GM12878 (cell line): ENCODE measurements around the gene NFKB2. TPM values are rescaled to one million over a fixed set of nuclear protein-coding genes. Genes with fewer than 3 reads are reported as not detected.

ENCODE experiments used
- ATAC-seq: fragments of 200-7000 bp; cut with Tn5 transposase; 3 replicates; pipeline ENCODE4 v1.9.1; 2020; ENCODE audit warnings: mild to moderate bottlenecking, moderate library complexity
- BruUV-seq: library from RNA; stranded (reverse); fragments of 400-500 nt; replicated peaks from 2 replicates; lab custom pipeline; 2021; lab: Mats Ljungman, UMichigan
- CTCF ChIA-PET: fragments of 300-600 bp; sonication (Branson Sonifier 250); formaldehyde crosslinking; extraction: SDS; loops from one replicate; lab custom pipeline; 2021; ENCODE audit warnings: inconsistent platforms; lab: Yijun Ruan, JAX
- POLR2A ChIA-PET: fragments of 350-600 bp; formaldehyde crosslinking; extraction: SDS; loops from one replicate; lab custom pipeline; 2021; ENCODE audit warnings: inconsistent platforms; lab: Charles Lee
- RAD21 ChIA-PET: fragments of 300-600 bp; sonication (Branson Sonifier 250); formaldehyde crosslinking; loops from one replicate; lab custom pipeline; 2023; ENCODE audit warnings: antibody characterized with exemption; ENCODE audit not compliant: unreplicated experiment; lab: Charles Lee
- SMC1A ChIA-PET: fragments of 300-600 bp; sonication (Branson Sonifier 250); formaldehyde crosslinking; loops from one replicate; lab custom pipeline; 2023; ENCODE audit not compliant: unreplicated experiment, uncharacterized antibody; lab: Charles Lee
- DNase-seq: peaks from one replicate; pipeline ENCODE4 v3.0.0-alpha.2; 2011; ENCODE audit warnings: low read depth, low spot score
- FAIRE-seq: peaks from 3 replicates; lab custom pipeline; 2011; peaks lifted over from hg19 to GRCh38; lab: Jason Lieb, UNC
- H2AFZ ChIP-seq: 2 replicates; pipeline ENCODE4 v1.6.0; 2011; ENCODE audit warnings: low read depth, low read length, control low read depth; ENCODE audit not compliant: control insufficient read depth
- H3K27ac ChIP-seq: 2 replicates; pipeline ENCODE4 v1.5.1; 2011; ENCODE audit warnings: control low read depth; ENCODE audit not compliant: control insufficient read depth, insufficient read depth
- H3K27me3 ChIP-seq, 2 experiments: replicated peaks in 1 of 2; 2 replicates each; pipeline versions ENCODE4 v1.6.0 to v1.6.1; 2011; ENCODE audit warnings: low read length in 1 of 2; ENCODE audit not compliant: control insufficient read depth in 2 of 2, insufficient read depth in 2 of 2
- H3K36me3 ChIP-seq, 2 experiments: 2 replicates each; pipeline ENCODE4 v1.5.1; 2011; ENCODE audit warnings: low read length in 1 of 2; ENCODE audit not compliant: control insufficient read depth in 2 of 2, insufficient read depth in 2 of 2
- H3K4me1 ChIP-seq: 2 replicates; pipeline ENCODE4 v1.6.1; 2011; ENCODE audit warnings: mild to moderate bottlenecking, low read length, moderate library complexity, mixed read lengths; ENCODE audit not compliant: control insufficient read depth, insufficient read depth
- H3K4me2 ChIP-seq: 2 replicates; pipeline ENCODE4 v1.6.0; 2011; ENCODE audit warnings: control low read depth; ENCODE audit not compliant: control insufficient read depth, insufficient read depth
- H3K4me3 ChIP-seq: fragments of 200-600 bp; sonication (generic); 2 replicates; pipeline ENCODE4 v1.5.1; 2016
- H3K79me2 ChIP-seq: 2 replicates; pipeline ENCODE4 v1.6.0; 2011; ENCODE audit warnings: low read length; ENCODE audit not compliant: control insufficient read depth, insufficient read depth
- H3K9ac ChIP-seq: 2 replicates; pipeline ENCODE4 v1.8.0; 2011; ENCODE audit warnings: low read length, control low read depth, mixed read lengths; ENCODE audit not compliant: control insufficient read depth, insufficient read depth
- H3K9me3 ChIP-seq: replicated peaks from 3 replicates; pipeline ENCODE4 v1.5.1; 2011; ENCODE audit warnings: mild to moderate bottlenecking, low read length; ENCODE audit not compliant: control insufficient read depth, insufficient read depth
- H4K20me1 ChIP-seq: 2 replicates; pipeline ENCODE4 v1.6.0; 2011; ENCODE audit not compliant: control insufficient read depth, insufficient read depth
- BCL11A ChIP-seq: IDR thresholded peaks from 2 replicates; pipeline ENCODE4 v1.6.1; 2011; ENCODE audit warnings: low read depth, low read length
- ELK1 ChIP-seq: IDR thresholded peaks from 2 replicates; pipeline ENCODE4 v1.6.1; 2012; ENCODE audit warnings: low read depth, low read length, improper control_type of control experiment
- EZH2 ChIP-seq: IDR thresholded peaks from 2 replicates; pipeline ENCODE4 v1.6.1; 2012; ENCODE audit warnings: low read depth, mild to moderate bottlenecking, control low read depth, inconsistent platforms, low read length, borderline replicate concordance; ENCODE audit not compliant: control insufficient read depth
- HDAC2 ChIP-seq: fragments of 200-600 bp; sonication (generic); IDR thresholded peaks from 2 replicates; pipeline ENCODE4 v1.6.1; 2017
- HSF1 ChIP-seq: fragments of 150-350 bp; IDR thresholded peaks from 2 replicates; pipeline ENCODE4 v1.6.1; 2014; ENCODE audit warnings: mild to moderate bottlenecking, low read depth, low read length
- IKZF1 ChIP-seq: fragments of 450-650 bp; conservative IDR thresholded peaks from 2 replicates; pipeline ENCODE4 v1.6.1; 2017; ENCODE audit warnings: antibody characterized with exemption, mild to moderate bottlenecking
- SIN3A ChIP-seq: IDR thresholded peaks from 2 replicates; pipeline ENCODE4 v1.6.1; 2012; ENCODE audit warnings: low read depth, low read length, improper control_type of control experiment
- SP1 ChIP-seq: IDR thresholded peaks from one replicate; pipeline ENCODE4 v1.6.1; 2011; ENCODE audit warnings: low read depth, low read length
- WGBS: methylation state at CpG from one replicate; pipeline ENCODE4 v1.1.6; 2016; ENCODE audit warnings: low lambda C conversion rate; ENCODE audit not compliant: insufficient replicate concordance, insufficient coverage; ENCODE audit errors: missing lambda C conversion rate; 5-methylcytosine and 5-hydroxymethylcytosine counted together
- in situ Hi-C: fragments of 300-500 bp; cut with MboI; formaldehyde crosslinking; loops from 9 replicates; pipeline ENCODE4 v1.14.3; 2018; ENCODE audit warnings: mixed read lengths
- intact Hi-C: fragments of 100-400 bp; cut with micrococcal nuclease; formaldehyde crosslinking; loops from one replicate; pipeline ENCODE4 v1.14.2; 2022; ENCODE audit not compliant: unreplicated experiment
- polyA plus RNA-seq, 11 experiments: library from polyadenylated mRNA; depleted of rRNA in 4 of 11; unstranded in 6 of 11; stranded (reverse) in 5 of 11; fragments of >200 nt; fragmentation: Nextera tagmentation in 4 of 11; fragmentation: Illumina TruSeq in 1 of 11; extraction: Ambion mirVana in 4 of 11; extraction: Trizol in 1 of 11; gene quantifications; 1 replicate in 1 of 11; 2 replicates in 10 of 11; pipeline versions ENCODE4 v1.2.1 to v1.2.3, GENCODE V29; 2011 to 2016; ENCODE audit warnings: inconsistent platforms in 2 of 11, missing spikeins in 2 of 11, low read depth in 1 of 11
- total RNA-seq, 4 experiments: library from RNA; depleted of rRNA in 3 of 4; stranded (reverse); fragments of >200 nt in 3 of 4; fragmentation: Illumina TruSeq in 1 of 4; extraction: Trizol in 1 of 4; gene quantifications; 2 replicates each; pipeline versions ENCODE4 v1.2.1 to v1.2.3, GENCODE V29; 2013 to 2021

Gene NFKB2
- total and polyA plus RNA-seq, 10 of the 15 experiments (the other 5 are each of a cell fraction or from before 2014, with no cell fraction given): 0.56 to 144 (median 49.4) TPM

GRCh38 chr10:102409604-102410428 is 14.3 kb downstream of the NFKB2 start:
- 18% methylated on average over 24 of the region's 24 CpGs for WGBS
- ATAC-seq (no peak), FAIRE-seq (no peak), DNase-seq (no peak)
- no peaks in the 10 kb centered on the region for H3K9me3 ChIP-seq
- H4K20me1 ChIP-seq: peaks cover 5% of the 10 kb centered on the region; the same call in 1 of the 2 replicates
- no peak for TF ChIP-seq EZH2
- TF ChIP-seq HDAC2: no peak
- H3K36me3 ChIP-seq: no peaks in the 10 kb centered on the region
- no peak overlapping the region; the same call in 1 of the 2 replicates for H3K4me2 ChIP-seq
- no TSS peak for BruUV-seq
- POLR2A ChIA-PET: interaction anchor here (0.5 to 1.2 kb wide), 3 partner anchors 11 to 293 kb away, joined by 3 to 4 read pairs (median 4); partner anchors contain the start of gene FBXL15
- no peak overlapping the region for H2AFZ ChIP-seq
- no peak overlapping the region for H3K27ac ChIP-seq
- SMC1A ChIA-PET: interaction anchor here (1.0 to 1.2 kb wide), 2 partner anchors 10 to 12 kb away, joined by 3 read pairs; no protein-coding TSS in a partner anchor
- H3K79me2 ChIP-seq: no peaks in the 10 kb centered on the region
- intact Hi-C loops: no loop called here
- CTCF ChIA-PET: interaction anchor here (1.2 to 1.7 kb wide), 2 partner anchors 11 to 180 kb away, joined by 4 to 7 read pairs; no protein-coding TSS in a partner anchor
- no peak overlapping the region for H3K4me3 ChIP-seq
- peaks cover 17 to 21% of the 10 kb centered on the region in 2 experiments for H3K27me3 ChIP-seq
- in situ Hi-C loops: loop anchor here (5.0 kb wide), 1 partner anchor 183 kb away; the partner anchor contains the start of gene ELOVL3
- H3K4me1 ChIP-seq: peaks cover 9% of the 10 kb centered on the region
- RAD21 ChIA-PET: interaction anchor here (0.9 kb wide), 2 partner anchors 11 to 180 kb away, joined by 3 to 4 read pairs; no protein-coding TSS in a partner anchor
- H3K9ac ChIP-seq: no peak overlapping the region

GRCh38 chr10:102410429-102411073 is 15.0 kb downstream of the NFKB2 start:
- CTCF ChIA-PET: interaction anchor here (1.7 kb wide), 1 partner anchor 12 kb away, joined by 7 read pairs; no protein-coding TSS in a partner anchor
- Histone ChIP-seq H3K36me3 (no peaks in the 10 kb centered on the region), H3K79me2 (no peaks in the 10 kb centered on the region), H3K9me3 (no peaks in the 10 kb centered on the region), H3K9ac (no peak overlapping the region), H3K27me3 (peaks cover 17 to 21% of the 10 kb centered on the region in 2 experiments), H3K4me2 (no peak overlapping the region; the same call in 1 of the 2 replicates), H4K20me1 (peaks cover 5% of the 10 kb centered on the region; the same call in 1 of the 2 replicates), H2AFZ (no peak overlapping the region), H3K4me3 (no peak overlapping the region; the same call in 1 of the 2 replicates), H3K4me1 (peaks cover 9% of the 10 kb centered on the region), H3K27ac (no peak overlapping the region)
- in situ Hi-C loops (no loop called here), intact Hi-C loops (no loop called here)
- DNase-seq (no peak), ATAC-seq (no peak), FAIRE-seq (no peak)
- no TSS peak for BruUV-seq
- POLR2A ChIA-PET: interaction anchor here (0.5 to 0.9 kb wide), 3 partner anchors 10 to 292 kb away, joined by 3 to 4 read pairs (median 3); partner anchors contain the start of gene FBXL15
- SMC1A ChIA-PET: interaction anchor here (1.2 kb wide), 1 partner anchor 13 kb away, joined by 3 read pairs; no protein-coding TSS in a partner anchor
- RAD21 ChIA-PET: interaction anchor here (0.9 kb wide), 1 partner anchor 11 kb away, joined by 4 read pairs; no protein-coding TSS in a partner anchor
- 3% methylated on average over 30 of the region's 48 CpGs for WGBS
- TF ChIP-seq SIN3A: no peak
- TF ChIP-seq BCL11A: no peak
- TF ChIP-seq IKZF1: peak; percentile 38; the same call in 1 of the 2 replicates
- TF ChIP-seq ELK1: no peak
- no peak for TF ChIP-seq SP1
- TF ChIP-seq HSF1: no peak
